EL (cell line): ENCODE results near the gene OR1A1.
A peak's percentile ranks its signal among the peaks of the same experiment; 100 is the strongest.
"Not testable (repeated sequence)": the region's sequence is repeated elsewhere in the genome, so short reads cannot be mapped to it uniquely, and the experiment has no call there.

Experiments
- DNase-seq: peaks from one replicate; pipeline ENCODE4 v3.0.0-alpha.2; 2016

Gene OR1A1

GRCh38 chr17:3207367-3207766, at the start of gene OR1A1:
OR1A1 (plus strand) TSS chr17:3207667; CDS start chr17:3215621, 7,954 bp downstream.
- DNase-seq, result no peak

GRCh38 chr17:3167574-3167973, 39.9 kb upstream of the OR1A1 start:
- no peak for DNase-seq

- no peak for DNase-seq
Observed at GRCh38 chr17:3189961-3190360, 17.5 kb upstream of the OR1A1 start.

- no peak for DNase-seq
Observed at GRCh38 chr17:3197219-3197618, 10.2 kb upstream of the OR1A1 start, which contains the start of gene OR1A2. OR1A2 (plus strand) TSS chr17:3197519; CDS start chr17:3197519, 0 bp downstream.

- DNase-seq, result no peak
Observed at GRCh38 chr17:3208484-3208883, 1.0 kb downstream of the OR1A1 start.

- DNase-seq, result no peak
Observed at GRCh38 chr17:3213001-3213400, 5.5 kb downstream of the OR1A1 start.

GRCh38 chr17:3213587-3213986, 6.1 kb downstream of the OR1A1 start:
- peak; percentile 2 for DNase-seq

- DNase-seq, result not testable (repeated sequence)
Observed at GRCh38 chr17:3219978-3220377, 12.5 kb downstream of the OR1A1 start.

GRCh38 chr17:3221850-3222249, 14.4 kb downstream of the OR1A1 start:
- no peak for DNase-seq

GRCh38 chr17:3222505-3222904, 15.0 kb downstream of the OR1A1 start:
- no peak for DNase-seq

GRCh38 chr17:3224721-3225352, 17.4 kb downstream of the OR1A1 start:
- DNase-seq, result not testable (repeated sequence)

- not testable (repeated sequence) for DNase-seq
Observed at GRCh38 chr17:3232300-3232699, 24.8 kb downstream of the OR1A1 start.

- DNase-seq, result not testable (repeated sequence)
Observed at GRCh38 chr17:3238685-3239084, 31.2 kb downstream of the OR1A1 start.

GRCh38 chr17:3241044-3241443, 33.6 kb downstream of the OR1A1 start:
- not testable (repeated sequence) for DNase-seq

- not testable (repeated sequence) for DNase-seq
Observed at GRCh38 chr17:3244841-3245240, 37.4 kb downstream of the OR1A1 start.

GRCh38 chr17:3249013-3249412, 41.5 kb downstream of the OR1A1 start:
- DNase-seq, result not testable (repeated sequence)

- DNase-seq, result no peak
Observed at GRCh38 chr17:3256575-3256974, 49.1 kb downstream of the OR1A1 start.

GRCh38 chr17:3260163-3260562, 52.7 kb downstream of the OR1A1 start:
- no peak for DNase-seq

- no peak for DNase-seq
Observed at GRCh38 chr17:3260600-3260999, 53.1 kb downstream of the OR1A1 start.
